Stimulated activated naive B cell treated with anti-CD40 and anti-IgM and Interleukin-4, amounts not matched to agents 10 μg/mL and 1 μg/mL and 100 μg/mL, for 72 hours (primary cell): ENCODE results near the gene PSMD10.

Experiments
- ATAC-seq, 2 donors: fragments of 150-1000 bp; cut with Tn5 transposase; replicated peaks; 2 replicates each; pipeline ENCODE4 v1.10.0; 2021; ENCODE audit warnings: moderate library complexity in 1 of 2
- DNase-seq: peaks from one replicate; pipeline ENCODE4 v3.0.0; 2021
- H3K27ac Mint-ChIP-seq: one replicate; pipeline ENCODE4 v1.8.0; 2022; ENCODE audit warnings: mild to moderate bottlenecking, mixed read lengths
- H3K27me3 Mint-ChIP-seq, 2 donors: one replicate each; pipeline ENCODE4 v1.8.0; 2022; ENCODE audit warnings: mixed read lengths in 2 of 2
- H3K36me3 Mint-ChIP-seq, 2 donors: one replicate each; pipeline ENCODE4 v1.8.0; 2022; ENCODE audit warnings: mixed read lengths in 2 of 2, mild to moderate bottlenecking in 1 of 2
- H3K4me1 Mint-ChIP-seq, 2 donors: one replicate each; pipeline ENCODE4 v1.8.0; 2022; ENCODE audit warnings: mixed read lengths in 2 of 2, mild to moderate bottlenecking in 1 of 2
- H3K4me3 Mint-ChIP-seq, 2 donors: one replicate each; pipeline ENCODE4 v1.8.0; 2022; ENCODE audit warnings: mild to moderate bottlenecking in 2 of 2, mixed read lengths in 2 of 2, moderate library complexity in 1 of 2
- H3K9me3 Mint-ChIP-seq, 2 donors: one replicate each; pipeline ENCODE4 v1.8.0; 2022; ENCODE audit warnings: mixed read lengths in 2 of 2, mild to moderate bottlenecking in 1 of 2

PSMD10 gene

GRCh38 chrX:108091264-108091877 is at the start of gene PSMD10, which contains the start of gene ATG4A:
PSMD10 (minus strand) TSS chrX:108091542; CDS start chrX:108091520, 22 bp downstream.
ATG4A (plus strand) TSS chrX:108091778; CDS start chrX:108091827, 49 bp downstream.
- H3K27me3 Mint-ChIP-seq = no peaks in the 10 kb centered on the region
- peaks cover 0 to 3% of the 10 kb centered on the region in 2 donors for H3K36me3 Mint-ChIP-seq
- H3K9me3 Mint-ChIP-seq = no peaks in the 10 kb centered on the region
- DNase-seq (peak; percentile 87), ATAC-seq (peak; percentile 94 to 95)
- no peak within 1 kb of the TSS for H3K27ac Mint-ChIP-seq
- no peak within 1 kb of the TSS for H3K4me3 Mint-ChIP-seq
- H3K4me1 Mint-ChIP-seq = peaks cover 0 to 5% of the 10 kb centered on the region in 2 donors

- H3K4me3 Mint-ChIP-seq = no peak overlapping the region
- ATAC-seq (no peak), DNase-seq (no peak)
- no peaks in the 10 kb centered on the region for H3K27me3 Mint-ChIP-seq
- peaks cover 34 to 36% of the 10 kb centered on the region in 2 donors for H3K36me3 Mint-ChIP-seq
- no peak overlapping the region for H3K27ac Mint-ChIP-seq
- no peaks in the 10 kb centered on the region for H3K4me1 Mint-ChIP-seq
- peaks cover 0 to 3% of the 10 kb centered on the region in 2 donors for H3K9me3 Mint-ChIP-seq
Observed at GRCh38 chrX:108138814-108139702, 47.7 kb upstream of the PSMD10 start.

GRCh38 chrX:108134724-108135123 is 43.4 kb upstream of the PSMD10 start:
- H3K27me3 Mint-ChIP-seq = no peaks in the 10 kb centered on the region
- no peak overlapping the region for H3K27ac Mint-ChIP-seq
- H3K4me3 Mint-ChIP-seq = no peak overlapping the region
- DNase-seq (no peak), ATAC-seq (no peak)
- peaks cover 32 to 47% of the 10 kb centered on the region in 2 donors for H3K36me3 Mint-ChIP-seq
- H3K4me1 Mint-ChIP-seq = no peaks in the 10 kb centered on the region
- peaks cover 0 to 3% of the 10 kb centered on the region in 2 donors for H3K9me3 Mint-ChIP-seq

- Mint-ChIP-seq H3K4me3 (no peak overlapping the region), H3K4me1 (no peaks in the 10 kb centered on the region), H3K36me3 (peaks cover 20 to 35% of the 10 kb centered on the region in 2 donors), H3K9me3 (no peaks in the 10 kb centered on the region), H3K27ac (no peak overlapping the region), H3K27me3 (no peaks in the 10 kb centered on the region)
- DNase-seq = no peak
- ATAC-seq = no peak
Observed at GRCh38 chrX:108132876-108133275, 41.5 kb upstream of the PSMD10 start.

- Mint-ChIP-seq H3K27me3 (no peaks in the 10 kb centered on the region), H3K27ac (no peak overlapping the region), H3K4me1 (no peaks in the 10 kb centered on the region), H3K9me3 (no peaks in the 10 kb centered on the region), H3K4me3 (no peak overlapping the region), H3K36me3 (peaks cover 15 to 39% of the 10 kb centered on the region in 2 donors)
- ATAC-seq (no peak), DNase-seq (no peak)
Observed at GRCh38 chrX:108132034-108132433, 40.7 kb upstream of the PSMD10 start.

GRCh38 chrX:108131471-108131870 is 40.1 kb upstream of the PSMD10 start:
- H3K4me1 Mint-ChIP-seq = no peaks in the 10 kb centered on the region
- peaks cover 13 to 38% of the 10 kb centered on the region in 2 donors for H3K36me3 Mint-ChIP-seq
- no peak for DNase-seq
- no peaks in the 10 kb centered on the region for H3K27me3 Mint-ChIP-seq
- no peak for ATAC-seq
- no peak overlapping the region for H3K27ac Mint-ChIP-seq
- no peaks in the 10 kb centered on the region for H3K9me3 Mint-ChIP-seq
- H3K4me3 Mint-ChIP-seq = no peak overlapping the region

- Mint-ChIP-seq H3K27ac (no peak overlapping the region), H3K27me3 (no peaks in the 10 kb centered on the region), H3K4me1 (no peaks in the 10 kb centered on the region), H3K4me3 (no peak overlapping the region), H3K9me3 (no peaks in the 10 kb centered on the region), H3K36me3 (peaks cover 13 to 38% of the 10 kb centered on the region in 2 donors)
- ATAC-seq (no peak), DNase-seq (no peak)
Observed at GRCh38 chrX:108130889-108131288, 39.5 kb upstream of the PSMD10 start.

GRCh38 chrX:108127152-108127551 is 35.8 kb upstream of the PSMD10 start:
- Mint-ChIP-seq H3K27ac (no peak overlapping the region), H3K27me3 (no peaks in the 10 kb centered on the region), H3K4me1 (no peaks in the 10 kb centered on the region), H3K9me3 (no peaks in the 10 kb centered on the region), H3K4me3 (no peak overlapping the region), H3K36me3 (peaks cover 6 to 24% of the 10 kb centered on the region in 2 donors)
- ATAC-seq (no peak), DNase-seq (no peak)

- Mint-ChIP-seq H3K4me3 (no peak overlapping the region), H3K4me1 (no peaks in the 10 kb centered on the region), H3K9me3 (no peaks in the 10 kb centered on the region), H3K27ac (peak overlapping the region; percentile 56), H3K36me3 (peaks cover 4 to 20% of the 10 kb centered on the region in 2 donors), H3K27me3 (no peaks in the 10 kb centered on the region)
- ATAC-seq (no peak), DNase-seq (no peak)
Observed at GRCh38 chrX:108126661-108127060, 35.3 kb upstream of the PSMD10 start.

GRCh38 chrX:108123591-108124366 is 32.4 kb upstream of the PSMD10 start:
- Mint-ChIP-seq H3K4me3 (no peak overlapping the region), H3K36me3 (peaks cover 4 to 11% of the 10 kb centered on the region in 2 donors), H3K4me1 (no peaks in the 10 kb centered on the region), H3K27me3 (no peaks in the 10 kb centered on the region), H3K9me3 (no peaks in the 10 kb centered on the region), H3K27ac (no peak overlapping the region)
- ATAC-seq (no peak), DNase-seq (no peak)

GRCh38 chrX:108122748-108123147 is 31.4 kb upstream of the PSMD10 start:
- no peaks in the 10 kb centered on the region for H3K9me3 Mint-ChIP-seq
- no peak overlapping the region for H3K4me3 Mint-ChIP-seq
- ATAC-seq = no peak
- H3K27ac Mint-ChIP-seq = no peak overlapping the region
- H3K4me1 Mint-ChIP-seq = no peaks in the 10 kb centered on the region
- no peak for DNase-seq
- H3K27me3 Mint-ChIP-seq = no peaks in the 10 kb centered on the region
- H3K36me3 Mint-ChIP-seq = peaks cover 4 to 7% of the 10 kb centered on the region in 2 donors

GRCh38 chrX:108121291-108121690 is 29.9 kb upstream of the PSMD10 start:
- H3K27ac Mint-ChIP-seq = no peak overlapping the region
- DNase-seq (no peak), ATAC-seq (no peak)
- H3K9me3 Mint-ChIP-seq = no peaks in the 10 kb centered on the region
- H3K36me3 Mint-ChIP-seq = peaks cover 0 to 7% of the 10 kb centered on the region in 2 donors
- H3K4me1 Mint-ChIP-seq = no peaks in the 10 kb centered on the region
- no peak overlapping the region for H3K4me3 Mint-ChIP-seq
- no peaks in the 10 kb centered on the region for H3K27me3 Mint-ChIP-seq

- H3K27me3 Mint-ChIP-seq = no peaks in the 10 kb centered on the region
- H3K27ac Mint-ChIP-seq = no peak overlapping the region
- no peak for ATAC-seq
- no peak for DNase-seq
- no peak overlapping the region for H3K4me3 Mint-ChIP-seq
- peaks cover 4 to 6% of the 10 kb centered on the region in 2 donors for H3K9me3 Mint-ChIP-seq
- H3K36me3 Mint-ChIP-seq = peaks cover 6 to 11% of the 10 kb centered on the region in 2 donors
- H3K4me1 Mint-ChIP-seq = peaks cover 0 to 2% of the 10 kb centered on the region in 2 donors
Observed at GRCh38 chrX:108117988-108118387, 26.6 kb upstream of the PSMD10 start.

- Mint-ChIP-seq H3K9me3 (peaks cover 4 to 6% of the 10 kb centered on the region in 2 donors), H3K27me3 (no peaks in the 10 kb centered on the region), H3K4me1 (peaks cover 0 to 2% of the 10 kb centered on the region in 2 donors), H3K4me3 (no peak overlapping the region), H3K27ac (no peak overlapping the region), H3K36me3 (peaks cover 6 to 9% of the 10 kb centered on the region in 2 donors)
- no peak for DNase-seq
- ATAC-seq = no peak
Observed at GRCh38 chrX:108114541-108114940, 23.2 kb upstream of the PSMD10 start.
